Measurements from ENCODE around the gene NOP58.
"Not testable (repeated sequence)": the region's sequence is repeated elsewhere in the genome, so short reads cannot be mapped to it uniquely, and the experiment has no call there.

NOP58 gene

DNA sequence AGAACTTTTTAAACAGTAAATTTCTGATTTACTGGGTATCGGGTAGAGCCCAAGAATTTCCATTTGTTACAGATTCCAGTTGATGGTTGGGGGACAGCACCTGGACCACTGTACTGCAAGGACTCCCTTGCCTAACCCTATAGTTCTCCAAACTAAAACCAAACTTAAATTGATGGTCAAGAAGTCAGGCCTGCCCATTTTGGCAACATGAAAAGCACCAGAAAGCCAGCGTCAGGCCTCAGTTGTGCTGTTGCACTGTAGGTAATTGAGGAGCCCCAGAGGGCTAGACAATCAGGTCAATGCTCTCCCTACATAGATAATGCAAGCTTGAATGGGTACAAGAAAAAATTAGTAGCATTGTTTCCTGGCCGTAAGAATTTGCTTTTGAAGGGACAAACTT is 40.5 kb downstream of the NOP58 start:
- DNase-seq, result no peak

DNA sequence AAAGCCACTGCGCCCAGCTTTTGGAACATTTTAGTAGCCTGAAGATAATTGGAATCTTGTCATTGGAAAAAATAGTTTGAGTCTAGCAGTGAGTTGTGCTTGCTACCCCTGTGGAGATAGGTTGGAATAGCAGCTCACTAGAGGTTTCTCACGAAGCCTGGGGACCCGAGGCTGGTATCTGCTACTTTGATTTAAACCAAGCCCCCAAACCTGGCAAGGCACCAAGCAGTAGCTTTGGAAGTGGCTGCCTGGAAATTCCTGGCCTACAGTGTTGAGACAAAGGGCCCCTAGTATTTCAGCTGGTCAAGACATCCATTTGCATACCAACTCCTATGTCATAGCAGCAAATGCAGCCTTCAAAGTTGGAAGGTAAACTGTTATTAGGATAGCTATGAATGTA is 42.1 kb downstream of the NOP58 start:
- DNase-seq, result no peak

DNA sequence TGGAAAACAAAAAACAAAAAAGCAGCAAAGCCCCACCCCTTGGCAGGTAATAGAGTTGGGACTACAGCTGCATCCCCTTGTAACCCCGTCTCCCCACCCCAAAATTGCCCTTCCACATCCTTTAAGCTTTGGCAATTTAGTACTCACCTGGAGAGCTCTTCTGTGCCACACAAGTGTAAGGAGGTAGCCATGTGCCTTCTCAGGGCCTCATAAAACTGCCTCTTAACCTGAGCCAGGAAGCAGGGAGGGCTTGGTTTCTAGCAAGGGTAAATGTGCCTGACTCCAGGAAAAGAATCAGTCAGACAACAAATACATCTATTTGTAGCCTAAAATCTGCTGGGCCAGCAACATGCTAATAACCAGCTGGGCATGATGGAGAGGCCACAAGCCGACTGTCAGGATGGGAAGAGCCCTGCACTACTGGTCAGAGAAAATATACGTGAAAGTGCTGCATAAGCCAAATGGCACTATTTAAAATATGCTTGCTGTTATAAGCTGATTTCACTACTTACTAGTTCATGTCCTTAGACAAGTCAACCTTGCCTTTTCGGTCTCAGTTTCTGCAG is 46.3 kb downstream of the NOP58 start:
- no peak for DNase-seq

DNA sequence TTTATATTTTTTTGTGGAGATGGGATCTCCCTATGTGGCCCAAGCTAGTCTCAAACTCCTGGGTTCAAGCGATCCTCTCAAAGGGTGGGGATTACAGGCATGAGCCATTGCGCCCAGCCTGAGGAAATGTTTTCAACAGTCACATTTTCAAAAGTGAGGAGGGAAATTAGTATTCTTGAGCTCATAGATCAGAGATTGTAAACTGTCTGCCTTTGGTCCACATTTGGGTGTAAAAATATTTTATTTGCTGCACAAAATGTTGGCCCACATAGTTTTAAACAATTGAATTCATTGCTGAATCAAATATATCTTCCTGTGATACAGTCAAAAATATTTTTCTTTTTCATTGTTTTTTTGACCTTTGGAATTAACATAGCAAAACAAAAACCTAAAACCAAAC is 48.6 kb downstream of the NOP58 start:
- no peak for DNase-seq

DNA sequence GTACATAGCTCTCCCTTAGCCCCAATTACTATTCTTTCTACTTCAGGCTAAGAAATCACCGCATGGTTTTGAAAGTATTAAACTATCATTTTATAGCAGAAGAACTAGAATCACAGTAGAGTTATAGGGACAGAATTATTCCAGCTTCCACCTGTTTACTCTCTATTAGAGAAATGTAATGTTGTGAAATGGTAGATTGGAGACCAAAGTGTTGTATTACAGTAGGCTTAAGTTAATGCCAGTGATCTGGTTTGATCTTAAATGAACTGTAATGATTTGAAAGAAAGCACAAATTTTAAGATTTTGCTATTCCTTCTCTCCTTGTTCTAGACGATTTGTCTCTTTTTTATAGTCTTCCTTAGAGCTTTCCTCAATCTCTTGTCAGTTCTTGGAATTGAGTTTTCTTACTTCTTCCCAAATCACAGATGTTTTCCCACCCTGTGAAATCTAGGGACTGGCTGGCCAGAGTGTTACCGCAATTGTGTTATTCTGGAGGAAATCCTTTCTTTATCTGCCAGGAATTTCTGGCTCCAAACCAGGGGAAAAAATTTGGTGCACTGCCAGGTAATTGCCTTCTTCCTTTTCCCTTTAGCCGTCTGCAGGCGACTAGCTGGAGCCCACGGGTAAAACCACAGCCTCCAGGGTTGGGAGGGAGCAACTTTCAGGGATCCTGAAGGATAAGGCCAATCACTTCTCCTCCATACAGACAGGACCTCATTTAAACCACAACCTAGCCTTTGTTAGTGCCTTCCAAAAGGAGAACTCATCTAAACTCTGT is 51.7 kb downstream of the NOP58 start:
- DNase-seq, result no peak

DNA sequence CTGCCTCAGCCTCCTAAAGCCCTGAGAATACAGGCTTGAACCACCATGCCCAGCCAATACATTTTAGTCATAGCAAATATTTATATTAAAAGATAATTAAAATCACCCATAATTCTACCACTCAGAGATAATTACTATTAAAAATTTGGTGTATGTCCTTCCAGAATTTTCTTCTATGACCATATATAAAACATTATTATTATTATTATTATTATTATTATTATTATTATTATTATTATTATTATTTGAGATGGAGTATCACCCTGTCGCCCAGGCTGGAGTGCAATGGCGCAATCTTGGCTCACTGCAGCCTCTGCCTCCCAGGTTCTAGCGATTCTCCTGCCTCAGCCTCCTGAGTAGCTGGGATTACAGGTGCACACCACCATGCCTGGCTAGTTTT is 54.8 kb downstream of the NOP58 start:
- DNase-seq, result not testable (repeated sequence)

DNA sequence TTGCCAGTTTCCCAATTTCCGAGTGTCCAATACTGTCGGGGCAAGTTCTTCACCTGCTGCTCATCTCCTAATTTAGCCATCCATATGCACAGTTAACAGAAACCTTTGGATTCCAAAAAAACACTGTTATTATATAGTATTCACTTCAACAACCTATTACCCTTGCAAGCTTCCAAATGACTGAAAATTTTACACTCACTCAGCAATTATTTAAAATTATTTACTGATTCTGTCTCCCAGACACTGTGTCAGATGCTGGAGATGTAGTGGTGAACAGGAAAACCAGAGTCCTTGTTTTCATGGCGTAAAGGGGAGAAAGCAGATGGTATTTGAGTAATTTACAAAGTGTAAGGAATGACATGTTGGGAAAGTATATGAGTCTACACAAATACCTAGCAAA is 56.9 kb downstream of the NOP58 start:
- no peak for DNase-seq

DNA sequence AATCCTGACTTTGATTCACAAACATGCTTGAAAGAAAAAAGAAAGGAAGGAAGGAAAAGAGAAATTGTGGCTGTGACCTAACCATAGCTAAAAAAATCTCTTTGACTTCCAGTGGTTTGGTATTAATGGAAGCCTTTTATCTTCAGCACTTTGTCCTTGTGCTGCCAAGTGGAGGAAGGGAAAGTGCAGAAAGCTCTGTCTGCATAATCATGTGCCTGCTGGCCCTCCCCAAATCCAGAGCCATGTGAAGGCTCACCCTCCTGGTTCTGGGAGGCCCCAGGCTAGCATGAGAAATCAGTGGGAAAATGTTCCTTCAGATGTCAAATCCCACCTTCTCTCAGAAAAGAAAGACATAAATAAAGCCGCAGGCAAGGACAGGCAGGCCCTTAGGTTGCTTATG is 62.3 kb downstream of the NOP58 start:
- DNase-seq, result no peak

DNA sequence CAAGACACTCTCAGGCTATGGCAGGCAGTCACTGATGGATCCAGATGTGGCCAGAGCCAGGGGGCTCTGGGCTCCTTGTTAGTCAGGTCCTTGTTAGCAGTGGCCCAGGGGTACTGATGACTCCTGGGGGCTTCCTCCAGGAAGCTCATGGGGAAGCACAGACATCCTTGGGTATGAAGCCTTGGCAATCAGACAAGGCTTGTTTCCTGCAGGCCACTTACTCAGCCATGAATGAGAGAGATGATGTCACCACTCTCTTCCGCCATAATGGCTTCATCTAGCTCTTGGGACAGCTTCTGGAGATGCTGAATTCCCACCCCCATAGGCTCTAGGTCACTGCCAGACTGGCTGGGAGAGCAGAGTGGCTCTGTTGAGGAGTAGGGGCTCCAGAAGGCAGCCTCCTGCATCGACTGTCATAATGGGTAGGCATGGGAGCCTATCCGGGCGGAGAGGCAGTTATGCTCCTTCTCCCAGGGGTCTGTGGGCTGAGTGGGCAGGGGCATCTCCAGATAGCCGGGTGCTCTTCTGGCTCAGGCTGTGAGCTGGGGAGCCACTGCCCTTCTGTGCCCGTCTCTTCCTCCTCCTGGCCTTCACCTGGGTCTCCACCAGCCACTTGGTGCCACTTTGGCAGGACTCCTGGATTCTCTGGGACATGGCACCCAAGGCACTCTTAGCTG is 70.4 kb downstream of the NOP58 start:
- DNase-seq, result no peak

DNA sequence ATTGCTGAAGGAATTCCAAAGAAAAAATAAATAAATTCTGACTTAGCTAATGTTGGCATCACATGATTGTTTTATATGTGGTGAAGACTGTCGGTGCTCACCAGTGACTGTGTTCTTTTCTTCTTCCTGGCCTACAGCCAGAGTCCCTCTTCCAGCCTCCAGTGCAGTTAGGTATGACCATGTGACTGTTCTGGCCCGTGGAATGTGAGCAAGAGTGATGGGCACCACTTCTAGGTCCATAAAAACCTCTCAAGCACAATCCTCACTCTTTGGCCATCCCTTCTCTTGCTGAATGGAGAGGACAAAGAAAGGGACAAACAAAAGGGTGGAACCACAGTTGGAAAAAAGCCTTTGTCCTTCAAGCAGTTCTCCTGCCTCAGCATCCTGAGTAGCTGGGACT is 71.6 kb downstream of the NOP58 start:
- no peak for DNase-seq

DNA sequence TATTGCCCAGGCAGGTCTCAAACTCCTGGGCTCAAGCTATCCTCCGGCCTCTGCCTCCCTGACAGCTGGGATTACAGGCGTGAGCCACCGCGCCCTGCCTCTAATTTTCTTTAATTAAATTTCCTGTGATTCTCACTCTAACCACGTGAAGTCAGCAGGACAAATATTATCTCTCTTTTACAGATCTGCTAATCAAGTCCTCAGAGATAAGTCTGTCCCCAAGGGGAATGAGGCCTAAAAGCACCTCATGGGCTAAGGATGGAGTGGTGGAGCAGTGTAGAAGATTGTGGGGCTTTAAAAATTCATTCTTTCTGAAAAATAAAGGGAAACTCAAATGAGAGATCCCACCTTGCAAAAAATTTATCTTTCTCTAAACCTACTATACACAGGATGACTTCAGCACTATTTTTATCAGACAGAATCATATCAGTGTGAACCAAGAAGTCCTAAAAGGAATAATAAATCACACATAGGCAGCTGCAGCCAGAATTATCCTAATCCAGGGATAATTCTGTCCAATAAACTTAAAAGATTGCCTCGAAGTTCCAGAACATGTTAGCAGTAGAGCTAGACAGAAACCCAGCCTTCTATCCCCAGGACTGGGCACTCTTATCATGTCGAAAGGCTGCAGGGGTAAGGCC is 72.3 kb downstream of the NOP58 start:
- peak; percentile 19 for DNase-seq

DNA sequence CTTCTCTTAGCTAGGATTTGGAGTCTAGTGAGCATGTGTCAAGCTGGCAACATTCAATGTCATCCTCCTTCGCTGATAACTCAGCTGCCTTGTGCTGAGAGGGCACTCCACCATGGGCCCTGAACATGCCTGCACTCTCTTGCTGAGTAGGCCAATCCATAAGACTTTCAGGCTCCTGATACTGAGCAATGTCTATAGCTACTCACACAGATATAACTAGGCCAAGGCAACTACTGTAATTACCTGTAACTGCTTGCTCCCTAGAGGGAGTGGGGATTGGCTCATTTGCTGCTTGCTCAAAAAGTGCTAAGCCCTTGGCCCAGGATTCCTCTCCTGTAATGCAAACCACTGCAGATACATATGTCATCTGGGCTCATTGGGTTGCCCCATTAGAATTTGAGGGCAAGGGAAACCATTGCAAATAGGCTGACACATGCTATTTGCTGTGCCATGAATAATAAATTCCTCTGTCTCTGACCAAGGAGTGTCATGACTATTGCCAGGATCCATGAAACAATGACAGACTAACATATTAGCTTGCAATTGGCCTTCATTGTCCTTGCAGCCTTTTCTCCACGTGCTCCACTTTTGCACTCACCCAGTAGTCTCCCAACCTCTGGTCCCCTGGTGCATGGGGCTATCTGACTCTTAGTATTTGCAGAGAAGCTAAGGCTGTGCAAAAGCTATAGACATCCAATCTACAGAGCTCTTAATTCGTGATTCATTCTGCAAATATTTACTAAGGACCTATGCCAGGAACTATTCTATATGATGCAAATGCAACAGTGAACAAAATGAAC is 73.7 kb downstream of the NOP58 start:
- DNase-seq, result no peak

DNA sequence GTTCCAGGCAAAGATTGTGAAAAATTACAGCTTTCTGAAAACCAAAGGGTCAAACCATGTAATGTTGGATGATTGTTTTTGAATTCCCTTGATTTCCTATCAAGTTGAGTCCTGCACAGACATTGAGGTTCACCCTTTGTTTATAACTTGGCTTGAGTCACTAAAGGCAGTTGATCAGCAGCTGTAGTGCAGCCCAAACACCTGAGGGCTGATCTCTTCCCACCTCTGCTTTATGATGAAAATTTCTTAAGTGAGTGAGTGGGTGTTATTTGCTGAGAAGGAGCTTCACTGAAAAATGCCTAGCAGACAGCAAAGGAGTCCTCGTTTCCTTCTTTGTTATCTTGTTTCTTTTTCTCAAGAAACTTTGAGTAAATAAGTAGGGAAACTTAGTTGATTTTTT is 78.6 kb downstream of the NOP58 start:
- no peak for DNase-seq

DNA sequence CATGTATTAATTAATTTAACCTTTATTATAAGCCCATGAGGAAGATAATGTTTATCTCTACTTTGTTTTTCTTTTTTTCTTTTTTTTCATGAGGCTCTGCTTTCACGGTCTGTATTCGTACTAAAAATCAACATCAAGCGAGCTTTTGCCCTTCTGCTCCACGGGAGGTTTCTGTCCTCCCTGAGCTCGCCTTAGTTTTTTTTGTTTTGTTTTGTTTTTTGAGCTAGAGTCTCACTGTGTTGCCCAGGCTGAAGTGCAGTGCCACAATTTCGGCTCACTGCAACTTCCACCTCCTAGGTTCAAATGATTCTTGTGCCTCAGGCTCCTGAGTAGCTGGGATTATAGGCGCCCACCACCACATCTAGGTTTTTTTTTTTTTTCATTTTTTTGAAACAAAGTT is 80.6 kb downstream of the NOP58 start:
- DNase-seq, result no peak

Data from OCI-M1 (cell line).